ENCODE results near the gene ABCG5.

Gene ABCG5

GRCh38 chr2:43841949-43842865 is 3.6 kb upstream of the ABCG5 start:
- DNase-seq, result no peak

- no peak for DNase-seq
Observed at GRCh38 chr2:43840965-43841364, 2.3 kb upstream of the ABCG5 start.

GRCh38 chr2:43839776-43840564 is 1.3 kb upstream of the ABCG5 start:
- DNase-seq, result no peak

GRCh38 chr2:43837831-43838559 is 644 bp downstream of the ABCG5 start:
- DNase-seq, result no peak

- DNase-seq, result no peak
Observed at GRCh38 chr2:43837033-43837432, 1.6 kb downstream of the ABCG5 start.

- no peak for DNase-seq
Observed at GRCh38 chr2:43832457-43832856, 6.2 kb downstream of the ABCG5 start.

GRCh38 chr2:43831543-43832294 is 6.9 kb downstream of the ABCG5 start:
- no peak for DNase-seq

GRCh38 chr2:43826305-43827250 is 12.1 kb downstream of the ABCG5 start:
- DNase-seq, result no peak

GRCh38 chr2:43825841-43826240 is 12.8 kb downstream of the ABCG5 start:
- DNase-seq, result no peak

- DNase-seq, result no peak
Observed at GRCh38 chr2:43824951-43825493, 13.6 kb downstream of the ABCG5 start.

- no peak for DNase-seq
Observed at GRCh38 chr2:43824512-43824911, 14.1 kb downstream of the ABCG5 start.

- DNase-seq, result no peak
Observed at GRCh38 chr2:43823751-43824150, 14.9 kb downstream of the ABCG5 start.

GRCh38 chr2:43822839-43823238 is 15.8 kb downstream of the ABCG5 start:
- no peak for DNase-seq

- no peak for DNase-seq
Observed at GRCh38 chr2:43819491-43820163, 19.0 kb downstream of the ABCG5 start.

GRCh38 chr2:43818761-43819160 is 19.9 kb downstream of the ABCG5 start:
- DNase-seq, result peak; percentile 80 to 87 (median 82)

- DNase-seq, result no peak
Observed at GRCh38 chr2:43814711-43815110, 23.9 kb downstream of the ABCG5 start.

GRCh38 chr2:43812947-43813346 is 25.7 kb downstream of the ABCG5 start:
- no peak for DNase-seq

GRCh38 chr2:43812006-43812405 is 26.6 kb downstream of the ABCG5 start:
- no peak for DNase-seq

GRCh38 chr2:43810888-43811287 is 27.8 kb downstream of the ABCG5 start:
- DNase-seq, result no peak

GRCh38 chr2:43810452-43810851 is 28.2 kb downstream of the ABCG5 start:
- DNase-seq, result no peak

- DNase-seq, result no peak
Observed at GRCh38 chr2:43806719-43807031, 32.0 kb downstream of the ABCG5 start.

All from suppressor macrophage treated with lipopolysaccharide for 1 hour (primary cell).